Measurements from ENCODE around the gene THSD7B.
"Not testable (repeated sequence)": the region's sequence is repeated elsewhere in the genome, so short reads cannot be mapped to it uniquely, and the experiment has no call there.

Gene THSD7B

DNA sequence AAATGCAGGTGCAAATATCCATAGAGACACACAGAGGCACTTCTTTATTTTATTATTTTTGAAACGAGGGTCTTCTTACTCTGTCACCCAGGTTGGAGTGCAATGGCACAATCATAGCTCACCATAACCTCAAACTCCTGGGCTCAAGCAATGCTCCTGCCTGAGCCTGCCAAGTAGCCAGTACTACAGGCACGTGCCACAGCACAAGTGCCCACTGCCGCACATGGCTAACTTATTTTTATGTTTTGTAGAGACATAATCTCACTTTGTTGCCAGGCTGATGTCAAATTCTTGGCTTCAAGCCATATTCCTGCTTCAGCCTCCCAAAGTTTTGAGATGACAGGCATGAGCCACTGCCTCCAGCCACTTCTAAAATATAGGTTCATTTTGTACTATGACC, 537.6 kb downstream of the THSD7B start:
- H2AK5ac ChIP-seq (ENCODE audit: low read length, severe bottlenecking), result no peak overlapping the region
- 69% methylated on average over 3 of the region's 3 CpGs for WGBS

GRCh38 chr2:137316075-137316474, 550.7 kb downstream of the THSD7B start:
- Histone ChIP-seq H3K4me1 (ENCODE audit: control insufficient read depth, insufficient read depth, low read depth, low read length) (no peaks in the 10 kb centered on the region), H3K4me2 (ENCODE audit: low read length, poor library complexity, severe bottlenecking) (no peak overlapping the region), H2BK12ac (ENCODE audit: low read length in 2 of 2) (no peak overlapping the region), H3K18ac (ENCODE audit: low read depth in 1 of 2, low read length in 2 of 2) (no peak overlapping the region), H2BK15ac (ENCODE audit: low read depth, poor library complexity, severe bottlenecking) (no peak overlapping the region), H4K91ac (ENCODE audit: low read length) (no peak overlapping the region), H3K14ac (ENCODE audit: low read length in 2 of 2) (no peak overlapping the region), H3K27me3 (ENCODE audit: control insufficient read depth in 1 of 2, insufficient read depth in 1 of 2, low read length in 2 of 2) (no peaks in the 10 kb centered on the region), H3K9me3 (ENCODE audit: control insufficient read depth, low read length) (no peaks in the 10 kb centered on the region), H3K36me3 (ENCODE audit: control insufficient read depth in 1 of 2, insufficient read depth in 2 of 2, low read depth in 1 of 2, low read length in 2 of 2) (no peaks in the 10 kb centered on the region), H3K4me3 (ENCODE audit: insufficient read depth in 1 of 2, low read depth in 1 of 2, low read length in 2 of 2) (no peak overlapping the region), H2AFZ (ENCODE audit: low read depth, low read length) (no peak overlapping the region), H4K8ac (ENCODE audit: low read length) (no peak overlapping the region), H3K9ac (ENCODE audit: low read length) (no peak overlapping the region), H3K27ac (ENCODE audit: low read length, poor library complexity, severe bottlenecking) (no peak overlapping the region), H3K4ac (ENCODE audit: low read depth in 1 of 2, low read length in 2 of 2) (no peak overlapping the region), H2BK120ac (ENCODE audit: low read depth, low read length) (no peak overlapping the region), H3K23ac (ENCODE audit: low read length in 2 of 2) (no peak overlapping the region), H2AK5ac (ENCODE audit: low read length, severe bottlenecking) (no peak overlapping the region), H2BK5ac (ENCODE audit: low read depth, low read length, poor library complexity, severe bottlenecking) (no peak overlapping the region), H3K79me1 (replicated peaks; ENCODE audit: low read length, poor library complexity, severe bottlenecking) (no peaks in the 10 kb centered on the region)
- WGBS, result 79% methylated on average over 3 of the region's 4 CpGs
- no peak for DNase-seq

More for the DNA sequence above, 537.6 kb downstream of the THSD7B start:
- Histone ChIP-seq H3K4ac (ENCODE audit: low read depth in 1 of 2, low read length in 2 of 2) (no peak overlapping the region), H3K4me2 (ENCODE audit: low read length, poor library complexity, severe bottlenecking) (no peak overlapping the region), H2BK120ac (ENCODE audit: low read depth, low read length) (no peak overlapping the region), H2AFZ (ENCODE audit: low read depth, low read length) (no peak overlapping the region), H4K91ac (ENCODE audit: low read length) (no peak overlapping the region), H3K79me1 (replicated peaks; ENCODE audit: low read length, poor library complexity, severe bottlenecking) (no peaks in the 10 kb centered on the region), H3K4me3 (ENCODE audit: insufficient read depth in 1 of 2, low read depth in 1 of 2, low read length in 2 of 2) (no peak overlapping the region), H2BK15ac (ENCODE audit: low read depth, poor library complexity, severe bottlenecking) (no peak overlapping the region), H2BK5ac (ENCODE audit: low read depth, low read length, poor library complexity, severe bottlenecking) (no peak overlapping the region), H3K4me1 (ENCODE audit: control insufficient read depth, insufficient read depth, low read depth, low read length) (no peaks in the 10 kb centered on the region), H3K9ac (ENCODE audit: low read length) (no peak overlapping the region), H3K18ac (ENCODE audit: low read depth in 1 of 2, low read length in 2 of 2) (no peak overlapping the region), H3K27ac (ENCODE audit: low read length, poor library complexity, severe bottlenecking) (no peak overlapping the region), H3K27me3 (ENCODE audit: control insufficient read depth in 1 of 2, insufficient read depth in 1 of 2, low read length in 2 of 2) (no peaks in the 10 kb centered on the region), H3K36me3 (ENCODE audit: control insufficient read depth in 1 of 2, insufficient read depth in 2 of 2, low read depth in 1 of 2, low read length in 2 of 2) (no peaks in the 10 kb centered on the region), H3K23ac (ENCODE audit: low read length in 2 of 2) (no peak overlapping the region), H4K8ac (ENCODE audit: low read length) (no peak overlapping the region), H3K9me3 (ENCODE audit: control insufficient read depth, low read length) (no peaks in the 10 kb centered on the region), H3K14ac (ENCODE audit: low read length in 2 of 2) (no peak overlapping the region), H2BK12ac (ENCODE audit: low read length in 2 of 2) (no peak overlapping the region)
- DNase-seq, result no peak

DNA sequence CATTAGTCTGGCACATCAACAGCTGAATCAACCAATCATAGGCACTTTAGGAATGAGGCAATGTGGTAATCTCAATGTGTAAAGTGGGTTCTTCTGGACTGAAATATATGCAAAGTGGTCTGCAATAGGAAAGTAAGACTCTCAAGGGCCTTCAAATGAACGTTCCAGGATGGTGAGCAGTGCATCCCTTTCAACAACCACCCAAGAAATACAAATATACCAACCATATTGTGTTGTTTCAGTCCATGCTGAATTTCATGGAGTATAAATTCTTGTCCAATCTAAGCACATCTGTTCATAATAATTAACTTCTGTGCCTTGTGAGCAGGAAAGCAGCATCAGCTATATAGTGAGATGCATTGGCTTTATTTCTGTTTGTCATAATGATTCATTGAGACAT, 556.2 kb downstream of the THSD7B start:
- no peak overlapping the region for H4K91ac ChIP-seq (ENCODE audit: low read length)
- H3K4me2 ChIP-seq (ENCODE audit: low read length, poor library complexity, severe bottlenecking), result no peak overlapping the region
- WGBS, result no CpG with 5 or more reads among the region's 1 CpG
- H3K9me3 ChIP-seq (ENCODE audit: control insufficient read depth, low read length), result no peaks in the 10 kb centered on the region
- H2BK5ac ChIP-seq (ENCODE audit: low read depth, low read length, poor library complexity, severe bottlenecking), result no peak overlapping the region
- no peak overlapping the region for H2BK15ac ChIP-seq (ENCODE audit: low read depth, poor library complexity, severe bottlenecking)
- no peak overlapping the region for H3K9ac ChIP-seq (ENCODE audit: low read length)
- no peak overlapping the region for H3K18ac ChIP-seq (ENCODE audit: low read depth in 1 of 2, low read length in 2 of 2)
- no peak overlapping the region for H2BK12ac ChIP-seq (ENCODE audit: low read length in 2 of 2)
- no peaks in the 10 kb centered on the region for H3K36me3 ChIP-seq (ENCODE audit: control insufficient read depth in 1 of 2, insufficient read depth in 2 of 2, low read depth in 1 of 2, low read length in 2 of 2)
- H3K14ac ChIP-seq (ENCODE audit: low read length in 2 of 2), result no peak overlapping the region
- no peaks in the 10 kb centered on the region for H3K79me1 ChIP-seq (replicated peaks; ENCODE audit: low read length, poor library complexity, severe bottlenecking)
- no peaks in the 10 kb centered on the region for H3K27me3 ChIP-seq (ENCODE audit: control insufficient read depth in 1 of 2, insufficient read depth in 1 of 2, low read length in 2 of 2)
- H3K4me3 ChIP-seq (ENCODE audit: insufficient read depth in 1 of 2, low read depth in 1 of 2, low read length in 2 of 2), result no peak overlapping the region
- no peak overlapping the region for H3K27ac ChIP-seq (ENCODE audit: low read length, poor library complexity, severe bottlenecking)
- no peak overlapping the region for H2AK5ac ChIP-seq (ENCODE audit: low read length, severe bottlenecking)
- no peak overlapping the region for H3K23ac ChIP-seq (ENCODE audit: low read length in 2 of 2)
- no peaks in the 10 kb centered on the region for H3K4me1 ChIP-seq (ENCODE audit: control insufficient read depth, insufficient read depth, low read depth, low read length)
- H2AFZ ChIP-seq (ENCODE audit: low read depth, low read length), result no peak overlapping the region
- H4K8ac ChIP-seq (ENCODE audit: low read length), result no peak overlapping the region
- no peak overlapping the region for H3K4ac ChIP-seq (ENCODE audit: low read depth in 1 of 2, low read length in 2 of 2)
- DNase-seq, result no peak
- H2BK120ac ChIP-seq (ENCODE audit: low read depth, low read length), result no peak overlapping the region

DNA sequence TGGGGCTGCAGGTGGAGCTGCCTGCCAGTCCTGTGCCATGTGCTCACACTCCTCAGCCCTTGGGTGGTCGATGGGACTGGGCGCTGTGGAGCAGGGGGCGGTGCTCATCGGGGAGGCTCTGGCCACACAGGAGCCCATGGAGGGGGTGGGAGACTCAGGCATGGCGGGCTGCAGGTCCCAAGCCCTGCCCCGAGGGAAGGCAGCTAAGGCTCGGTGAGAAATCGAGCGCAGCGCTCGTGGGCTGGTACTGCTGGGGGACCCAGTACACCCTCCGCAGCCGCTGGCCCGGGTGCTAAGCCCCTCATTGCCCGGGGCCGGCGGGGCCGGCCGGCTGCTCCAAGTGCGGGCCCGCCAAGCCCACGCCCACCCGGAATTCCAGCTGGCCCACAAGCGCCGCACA, 566.2 kb downstream of the THSD7B start:
- not testable (repeated sequence) for H3K27me3 ChIP-seq (ENCODE audit: control insufficient read depth in 1 of 2, insufficient read depth in 1 of 2, low read length in 2 of 2); H3K4ac ChIP-seq (ENCODE audit: low read depth in 1 of 2, low read length in 2 of 2); H3K27ac ChIP-seq (ENCODE audit: low read length, poor library complexity, severe bottlenecking); H3K79me1 ChIP-seq (replicated peaks; ENCODE audit: low read length, poor library complexity, severe bottlenecking); H2BK5ac ChIP-seq (ENCODE audit: low read depth, low read length, poor library complexity, severe bottlenecking); H3K4me2 ChIP-seq (ENCODE audit: low read length, poor library complexity, severe bottlenecking); H2BK12ac ChIP-seq (ENCODE audit: low read length in 2 of 2); H3K9me3 ChIP-seq (ENCODE audit: control insufficient read depth, low read length); DNase-seq; H3K36me3 ChIP-seq (ENCODE audit: control insufficient read depth in 1 of 2, insufficient read depth in 2 of 2, low read depth in 1 of 2, low read length in 2 of 2); H3K14ac ChIP-seq (ENCODE audit: low read length in 2 of 2); H4K91ac ChIP-seq (ENCODE audit: low read length); H3K18ac ChIP-seq (ENCODE audit: low read depth in 1 of 2, low read length in 2 of 2); H4K8ac ChIP-seq (ENCODE audit: low read length); H3K9ac ChIP-seq (ENCODE audit: low read length); H2AK5ac ChIP-seq (ENCODE audit: low read length, severe bottlenecking); H3K4me3 ChIP-seq (ENCODE audit: insufficient read depth in 1 of 2, low read depth in 1 of 2, low read length in 2 of 2); H2BK120ac ChIP-seq (ENCODE audit: low read depth, low read length); H3K23ac ChIP-seq (ENCODE audit: low read length in 2 of 2); H2AFZ ChIP-seq (ENCODE audit: low read depth, low read length); H2BK15ac ChIP-seq (ENCODE audit: low read depth, poor library complexity, severe bottlenecking); H3K4me1 ChIP-seq (ENCODE audit: control insufficient read depth, insufficient read depth, low read depth, low read length)
- WGBS, result 91% methylated on average over 12 of the region's 25 CpGs

All from mesenchymal stem cell (in vitro differentiated cells and primary cell).